Measurements from ENCODE around the gene CATSPERB.
"Not testable (repeated sequence)": the region's sequence is repeated elsewhere in the genome, so short reads cannot be mapped to it uniquely, and the experiment has no call there.

The CATSPERB gene

GRCh38 chr14:91545946-91546716 lies 185.8 kb downstream of the CATSPERB start:
- H3K4me3 ChIP-seq (ENCODE audit: low read length), result no peak overlapping the region

GRCh38 chr14:91545204-91545603 lies 186.7 kb downstream of the CATSPERB start:
- H3K4me3 ChIP-seq (ENCODE audit: low read length), result no peak overlapping the region
- H3K36me3 ChIP-seq (ENCODE audit: insufficient read depth, low read length), result no peaks in the 10 kb centered on the region

More at GRCh38 chr14:91545946-91546716, 185.8 kb downstream of the CATSPERB start:
- no peaks in the 10 kb centered on the region for H3K9me3 ChIP-seq (ENCODE audit: low read length)
- no peaks in the 10 kb centered on the region for H3K4me1 ChIP-seq (ENCODE audit: insufficient read depth, low read length)
- no peaks in the 10 kb centered on the region for H3K27me3 ChIP-seq (ENCODE audit: insufficient read depth, low read length)
- no peaks in the 10 kb centered on the region for H3K36me3 ChIP-seq (ENCODE audit: insufficient read depth, low read length)
- no peak overlapping the region for H2AFZ ChIP-seq (ENCODE audit: low read depth, low read length)

GRCh38 chr14:91536327-91536726 lies 195.6 kb downstream of the CATSPERB start:
- Histone ChIP-seq H3K9me3 (ENCODE audit: low read length) (peaks cover 2% of the 10 kb centered on the region), H3K36me3 (ENCODE audit: insufficient read depth, low read length) (no peaks in the 10 kb centered on the region), H2AFZ (ENCODE audit: low read depth, low read length) (no peak overlapping the region), H3K27me3 (ENCODE audit: insufficient read depth, low read length) (peaks cover 3% of the 10 kb centered on the region), H3K4me1 (ENCODE audit: insufficient read depth, low read length) (no peaks in the 10 kb centered on the region), H3K4me3 (ENCODE audit: low read length) (no peak overlapping the region)

More at GRCh38 chr14:91545204-91545603, 186.7 kb downstream of the CATSPERB start:
- no peak overlapping the region for H2AFZ ChIP-seq (ENCODE audit: low read depth, low read length)
- H3K4me1 ChIP-seq (ENCODE audit: insufficient read depth, low read length), result no peaks in the 10 kb centered on the region
- no peaks in the 10 kb centered on the region for H3K9me3 ChIP-seq (ENCODE audit: low read length)
- H3K27me3 ChIP-seq (ENCODE audit: insufficient read depth, low read length), result no peaks in the 10 kb centered on the region

- H2AFZ ChIP-seq (ENCODE audit: low read depth, low read length); H3K27me3 ChIP-seq (ENCODE audit: insufficient read depth, low read length); H3K4me3 ChIP-seq (ENCODE audit: low read length); H3K36me3 ChIP-seq (ENCODE audit: insufficient read depth, low read length); H3K4me1 ChIP-seq (ENCODE audit: insufficient read depth, low read length); H3K9me3 ChIP-seq (ENCODE audit: low read length): not testable (repeated sequence)
These were observed 197.8 kb downstream of the CATSPERB start for GRCh38 chr14:91534059-91534458.

GRCh38 chr14:91533623-91534022 lies 198.3 kb downstream of the CATSPERB start:
- no peaks in the 10 kb centered on the region for H3K36me3 ChIP-seq (ENCODE audit: insufficient read depth, low read length)
- H3K4me3 ChIP-seq (ENCODE audit: low read length), result no peak overlapping the region
- peaks cover 6% of the 10 kb centered on the region for H3K27me3 ChIP-seq (ENCODE audit: insufficient read depth, low read length)

More at GRCh38 chr14:91533623-91534022, 198.3 kb downstream of the CATSPERB start:
- Histone ChIP-seq H3K9me3 (ENCODE audit: low read length) (no peaks in the 10 kb centered on the region), H2AFZ (ENCODE audit: low read depth, low read length) (no peak overlapping the region), H3K4me1 (ENCODE audit: insufficient read depth, low read length) (no peaks in the 10 kb centered on the region)

Measured in neuron (in vitro differentiated cells).